Hippocampal formation (tissue), 2 donors: ENCODE results near the gene ST8SIA2.

Experiments used
- DNase-seq, 2 donors: peaks; one replicate each; lab custom pipeline; 2025; lab: John Stamatoyannopoulos, UW

The ST8SIA2 gene

DNA sequence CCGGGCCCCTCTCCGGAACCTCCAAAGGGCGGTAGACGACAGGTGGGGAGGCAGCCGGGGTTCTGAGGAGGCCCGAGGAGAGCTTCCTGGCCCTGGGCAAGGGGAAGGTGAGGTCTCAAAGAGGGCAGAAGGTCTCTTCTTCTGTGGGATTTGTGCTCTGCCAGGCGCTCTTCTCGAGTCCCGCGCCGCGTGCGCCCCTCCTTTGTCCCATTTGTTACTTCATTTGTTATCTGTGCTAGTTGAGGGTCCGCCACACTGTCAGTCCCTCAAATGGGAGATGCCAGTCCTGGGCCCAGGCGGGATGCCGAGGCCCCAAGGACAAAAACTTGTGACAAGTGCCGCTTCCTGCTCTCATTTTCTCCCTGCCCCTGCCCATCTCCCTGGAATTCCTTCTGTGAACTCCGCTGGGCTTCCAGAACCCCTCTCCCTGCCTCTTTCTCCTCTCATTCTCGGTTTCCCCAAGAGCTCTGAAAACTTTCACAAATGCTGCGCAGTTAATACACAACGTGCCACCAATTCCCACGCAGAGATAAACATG is 1.5 kb downstream of the ST8SIA2 start:
- DNase-seq: no peak

DNA sequence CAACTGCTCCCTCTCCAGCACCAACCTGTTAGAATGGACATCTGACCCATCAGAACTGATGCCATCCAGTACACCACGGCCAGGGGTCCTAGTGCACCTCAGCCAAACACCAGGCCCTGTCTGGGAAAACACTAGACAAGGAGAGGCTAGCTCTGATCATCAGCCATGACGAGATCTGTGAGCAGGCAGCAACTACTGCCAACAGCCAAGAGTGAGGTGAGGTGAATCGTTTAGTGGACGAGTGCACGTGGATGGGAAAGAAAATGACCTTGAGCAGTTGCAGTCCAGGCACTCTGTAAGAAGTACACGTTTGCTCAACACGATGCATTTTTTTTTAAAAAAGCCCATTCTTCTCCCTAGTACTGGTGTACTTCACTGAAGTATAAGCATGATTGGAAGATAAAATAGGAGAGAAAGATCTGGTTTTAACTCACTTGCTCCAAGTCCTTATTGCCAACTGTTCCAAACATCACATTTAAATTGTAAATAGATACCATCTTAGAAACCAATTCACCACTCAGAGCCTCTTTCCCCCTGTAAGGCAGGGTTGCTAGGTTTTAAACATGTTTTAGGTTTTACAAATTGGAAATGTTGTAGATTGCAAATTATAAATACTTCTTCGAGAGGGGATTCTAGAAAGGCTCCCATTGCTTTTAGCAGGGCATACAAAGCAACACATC is 5.7 kb downstream of the ST8SIA2 start:
- DNase-seq: no peak

DNA sequence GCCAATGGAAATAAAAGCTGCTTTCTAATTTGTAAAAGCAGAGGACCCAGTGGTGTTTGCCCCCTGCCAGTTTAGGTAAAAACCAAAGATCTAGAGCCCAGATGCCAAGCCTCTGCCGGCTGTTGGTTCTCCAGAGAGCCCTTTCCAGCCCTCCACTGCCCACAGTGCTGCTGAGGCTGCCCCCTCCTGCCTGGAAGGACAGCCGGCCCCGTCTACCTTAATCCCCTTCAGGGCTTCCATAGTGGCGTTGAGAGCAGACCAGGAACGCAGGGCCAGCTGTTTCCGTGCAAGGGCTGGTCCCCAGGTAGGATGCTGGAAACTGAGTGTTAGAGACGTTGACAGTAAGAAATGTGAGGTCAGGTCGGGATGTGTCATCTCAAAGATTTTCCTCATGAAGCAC is 6.9 kb downstream of the ST8SIA2 start:
- DNase-seq: no peak

DNA sequence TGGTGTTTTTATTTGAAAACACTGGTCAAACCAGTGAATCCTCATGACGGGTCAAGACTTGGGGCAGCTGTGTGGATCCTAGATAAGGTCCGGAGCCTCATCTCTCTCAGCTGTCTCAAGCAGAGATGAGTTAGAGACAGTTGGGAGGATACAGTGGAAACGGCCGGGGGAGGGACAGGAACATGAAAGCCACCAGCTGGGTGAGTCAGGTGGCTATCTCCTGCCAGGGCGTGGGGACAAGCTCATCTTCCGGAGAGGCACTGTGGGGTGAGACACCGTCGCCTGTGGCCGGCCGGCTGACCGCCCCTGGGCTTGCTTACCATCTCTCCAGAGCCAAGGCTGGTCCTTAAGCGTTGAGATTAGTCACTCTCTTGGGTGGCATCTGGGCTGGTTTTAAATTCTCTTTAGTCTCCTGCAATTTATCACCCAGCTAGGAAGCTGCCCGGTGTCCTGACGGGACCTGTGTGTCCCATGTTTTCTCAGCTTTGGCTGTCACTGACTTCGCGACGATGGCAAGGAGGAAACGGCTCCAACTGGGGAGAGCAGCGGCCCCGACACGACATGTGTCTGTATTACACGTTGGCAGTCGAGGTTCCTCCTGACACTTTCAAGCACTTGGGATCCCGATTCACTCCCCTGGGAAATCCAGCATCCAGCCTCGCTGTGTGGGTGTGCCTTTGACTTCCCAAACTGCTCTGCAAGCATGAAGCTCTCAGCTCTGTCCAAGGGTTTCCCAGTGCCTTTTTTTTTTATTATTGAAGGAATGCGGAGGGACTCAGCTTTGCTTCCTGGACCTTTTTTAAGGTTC is 7.5 kb downstream of the ST8SIA2 start:
- DNase-seq: no peak

DNA sequence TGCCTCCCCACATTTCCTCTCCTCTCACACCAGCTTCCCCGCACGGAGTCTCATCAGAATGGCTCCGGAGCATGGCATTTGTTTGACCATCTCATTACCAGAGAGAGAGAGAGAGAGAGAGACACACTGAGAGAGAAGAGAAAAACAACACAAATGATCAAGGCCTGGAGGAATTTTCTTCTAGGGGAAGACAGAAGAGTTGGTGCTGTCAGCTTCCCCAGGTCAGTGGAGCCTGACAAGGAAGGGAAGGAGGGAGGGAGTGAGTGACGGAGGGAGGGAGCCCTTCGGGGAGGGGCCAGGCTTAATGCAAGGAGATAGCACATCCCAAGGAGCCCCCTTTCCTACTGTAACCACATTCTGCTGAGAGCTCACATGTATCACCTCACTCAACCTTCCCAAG is 9.1 kb downstream of the ST8SIA2 start:
- DNase-seq: no peak

DNA sequence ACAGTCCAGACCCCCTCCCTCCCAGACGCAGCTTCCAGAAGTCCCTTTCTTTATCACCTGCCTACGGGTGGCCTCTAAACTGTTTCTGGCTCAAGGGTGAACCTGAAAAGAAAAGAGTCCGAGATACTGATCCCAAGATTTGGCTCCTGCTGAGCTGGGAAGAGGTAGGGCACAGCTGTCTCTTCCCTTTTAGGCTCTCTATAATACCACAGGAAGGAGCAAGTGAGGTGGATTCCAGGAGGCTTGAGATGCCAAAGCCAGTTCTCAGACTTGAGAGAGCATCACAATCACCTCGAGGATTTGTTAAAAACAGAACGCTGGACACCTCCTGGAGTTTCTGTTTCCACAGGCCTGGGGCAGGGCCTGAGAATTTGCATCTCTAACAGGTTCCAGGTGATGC is 12.3 kb downstream of the ST8SIA2 start:
- no peak for DNase-seq

DNA sequence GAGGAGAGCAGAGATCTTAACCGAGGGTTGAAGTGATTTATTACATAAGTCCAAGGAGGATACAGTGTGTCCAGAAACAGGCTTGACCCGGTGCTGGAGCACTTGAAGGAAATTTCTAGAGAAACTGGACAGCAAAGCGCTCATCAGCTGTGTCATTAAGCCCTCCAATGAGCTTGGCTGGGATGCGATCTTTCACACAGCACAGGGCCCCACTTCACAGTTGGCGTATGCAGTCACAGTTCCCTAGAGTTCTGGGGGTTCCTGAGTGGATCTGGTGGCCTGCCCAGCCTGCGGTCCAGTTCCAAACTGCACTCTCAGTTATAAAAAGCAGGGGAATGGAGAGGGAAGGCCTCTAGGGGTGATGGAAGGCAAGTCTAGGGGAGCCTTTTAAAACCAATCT is 13.6 kb downstream of the ST8SIA2 start:
- DNase-seq: no peak

DNA sequence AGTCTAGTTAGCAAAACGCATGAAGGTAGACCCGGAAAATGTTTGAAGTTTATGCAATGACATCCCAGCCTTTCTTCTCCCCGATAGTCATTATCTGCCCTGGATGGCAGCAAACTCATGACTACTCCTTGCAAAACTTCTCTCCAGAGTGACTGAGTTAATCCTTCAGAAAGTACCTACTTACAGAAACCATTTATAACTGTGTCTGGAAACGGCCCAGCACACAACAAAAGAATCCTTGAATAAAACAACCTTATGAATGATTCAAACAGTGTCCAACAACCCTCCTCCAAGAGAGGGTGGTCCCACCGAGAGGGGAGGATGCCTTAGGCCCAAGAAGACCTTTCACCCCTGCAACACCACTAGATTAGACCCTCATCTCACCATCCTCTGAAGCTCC is 14.2 kb downstream of the ST8SIA2 start:
- DNase-seq: no peak

DNA sequence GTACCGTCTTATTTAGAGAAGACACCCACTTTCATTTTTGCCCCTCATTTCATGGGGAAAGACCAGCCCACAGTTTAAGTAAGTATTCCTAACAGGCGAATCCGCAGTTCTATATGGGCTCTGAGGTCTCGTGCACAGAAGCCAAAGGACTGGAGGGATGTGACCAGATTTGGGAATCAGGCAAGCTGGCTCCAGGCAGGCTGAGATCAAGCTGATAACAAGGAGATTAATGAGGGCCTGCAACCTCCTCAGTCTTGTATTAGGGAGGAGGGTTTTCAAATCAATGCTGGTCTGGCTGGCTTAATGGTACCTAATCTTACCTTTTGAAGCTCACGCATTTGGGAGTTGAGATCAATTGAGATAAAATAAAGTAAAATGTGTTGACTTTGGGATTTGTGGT is 15.3 kb downstream of the ST8SIA2 start:
- no peak for DNase-seq

DNA sequence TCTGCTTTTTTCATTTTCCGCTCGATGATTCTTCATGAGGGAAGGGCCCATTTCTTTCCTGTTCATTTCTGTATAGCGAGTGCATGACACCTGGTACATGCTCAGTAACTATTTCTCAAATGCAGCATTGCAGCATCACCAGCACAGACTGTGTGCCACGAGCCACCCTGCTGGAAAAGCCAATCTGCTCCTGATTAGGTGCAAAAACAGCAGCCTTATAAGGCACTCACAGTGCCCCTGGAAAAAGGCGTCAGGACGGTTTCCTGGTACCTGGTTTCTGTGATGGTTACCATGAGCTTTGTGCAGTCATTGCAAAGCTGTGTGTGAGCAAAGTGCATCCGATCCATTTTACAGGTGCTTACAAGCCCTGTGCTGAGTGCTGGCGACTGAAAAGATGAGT is 15.8 kb downstream of the ST8SIA2 start:
- no peak for DNase-seq

DNA sequence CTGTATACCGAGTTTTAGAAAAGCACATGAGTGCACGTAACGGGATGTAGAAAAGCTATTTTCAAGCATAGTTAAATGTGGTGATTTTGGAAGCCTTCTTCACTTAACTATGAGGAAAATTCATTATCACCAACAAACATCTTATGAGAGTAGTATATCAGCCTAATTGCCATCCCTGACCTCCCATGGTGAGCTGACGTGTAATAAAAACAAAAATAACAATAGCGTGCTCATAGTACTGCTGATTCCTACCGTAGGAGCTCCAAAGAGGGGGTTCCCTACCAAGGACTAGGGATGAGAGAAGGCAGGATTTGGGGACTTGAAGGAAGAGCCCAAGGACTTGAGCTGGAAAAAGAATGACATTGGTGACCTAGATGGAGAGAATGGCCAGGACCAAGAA is 16.9 kb downstream of the ST8SIA2 start:
- no peak for DNase-seq

DNA sequence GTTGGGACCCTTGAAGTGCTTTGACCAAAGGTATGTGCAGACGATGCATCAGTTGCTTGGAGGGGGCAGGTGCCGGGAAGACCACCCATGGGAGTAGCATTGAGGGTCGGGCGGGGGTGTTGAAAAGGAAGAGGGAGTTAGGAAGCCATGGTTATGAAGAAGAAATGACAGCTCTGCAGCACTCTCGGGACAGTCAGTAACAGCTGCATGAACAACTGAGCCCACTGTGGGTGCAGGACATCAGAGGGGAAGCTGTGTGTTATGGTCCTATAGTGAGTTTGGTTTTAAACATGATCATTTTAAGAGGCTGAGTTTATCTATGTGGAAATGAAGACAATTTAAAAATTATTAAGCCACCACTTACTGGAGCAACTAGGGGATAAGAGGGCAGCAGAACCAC is 17.6 kb downstream of the ST8SIA2 start:
- no peak for DNase-seq

DNA sequence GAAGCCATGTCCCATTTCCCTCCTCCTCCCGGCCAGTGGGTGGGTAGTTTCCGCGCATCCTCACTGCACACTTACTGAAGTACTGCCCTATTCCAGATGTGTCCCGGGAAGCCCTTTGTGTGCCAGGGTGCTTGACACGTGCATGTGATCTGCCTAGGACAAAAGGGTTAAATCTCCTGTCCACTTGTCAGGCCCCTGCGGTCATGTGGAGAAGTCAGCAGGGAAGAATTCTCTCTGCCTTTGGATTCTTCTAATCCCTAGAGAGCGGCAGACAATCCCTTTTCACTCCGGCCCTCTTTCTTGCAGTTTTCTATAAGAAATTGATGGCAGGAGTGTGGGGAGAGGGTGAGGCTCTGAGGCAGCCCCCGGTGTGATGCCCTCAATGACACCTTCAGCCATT is 19.8 kb downstream of the ST8SIA2 start:
- no peak for DNase-seq

DNA sequence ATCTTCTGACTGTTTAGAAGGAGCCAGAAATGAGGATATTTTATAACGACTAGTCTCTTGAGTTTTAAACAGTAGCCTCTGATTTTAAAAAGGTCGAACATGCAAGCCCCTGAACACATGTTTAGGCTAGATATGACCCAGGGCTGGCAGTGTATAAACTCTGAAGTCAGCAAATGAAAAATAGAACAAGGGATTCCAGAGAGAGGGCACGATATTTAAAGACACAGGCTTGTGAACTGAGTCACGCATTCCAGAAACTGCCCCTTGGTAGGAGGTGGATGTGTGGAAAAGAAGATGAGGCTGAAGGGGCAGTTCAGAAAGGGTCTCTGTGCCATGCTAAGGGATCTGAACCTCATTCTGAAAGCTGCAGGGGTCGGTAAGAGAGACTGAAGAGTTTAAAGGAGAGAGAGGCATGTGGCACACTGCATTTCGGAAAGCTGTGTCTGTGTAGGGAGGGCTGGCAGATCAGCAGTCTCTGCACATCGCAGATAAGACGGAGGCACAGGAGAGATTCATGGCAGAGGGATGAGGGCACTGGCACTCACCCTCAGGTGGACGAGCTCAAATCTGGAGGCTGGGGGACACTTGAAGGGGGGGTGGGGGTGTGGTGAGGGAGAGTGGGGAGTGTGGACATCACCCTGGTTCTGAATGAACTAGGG is 22.1 kb downstream of the ST8SIA2 start:
- no peak for DNase-seq

DNA sequence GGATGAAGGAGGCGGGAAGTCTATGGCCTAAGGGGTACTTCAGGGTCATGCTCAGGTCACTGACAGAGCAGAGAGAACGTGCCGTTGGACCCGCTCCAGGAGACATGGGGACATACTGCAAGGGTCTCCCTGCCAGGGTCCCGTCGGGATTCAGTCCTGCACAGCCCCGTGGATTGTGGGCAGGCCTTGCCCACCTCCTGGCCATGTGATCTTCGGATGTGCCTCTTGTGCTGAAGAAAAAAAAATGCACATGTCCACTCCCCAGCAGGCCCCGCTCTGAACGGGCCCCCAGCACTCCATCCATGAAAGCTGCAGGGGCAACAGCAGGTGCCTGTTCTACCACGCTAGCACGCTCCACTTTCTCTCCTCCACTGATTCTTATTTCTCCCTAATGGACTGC is 22.9 kb downstream of the ST8SIA2 start:
- DNase-seq: no peak

DNA sequence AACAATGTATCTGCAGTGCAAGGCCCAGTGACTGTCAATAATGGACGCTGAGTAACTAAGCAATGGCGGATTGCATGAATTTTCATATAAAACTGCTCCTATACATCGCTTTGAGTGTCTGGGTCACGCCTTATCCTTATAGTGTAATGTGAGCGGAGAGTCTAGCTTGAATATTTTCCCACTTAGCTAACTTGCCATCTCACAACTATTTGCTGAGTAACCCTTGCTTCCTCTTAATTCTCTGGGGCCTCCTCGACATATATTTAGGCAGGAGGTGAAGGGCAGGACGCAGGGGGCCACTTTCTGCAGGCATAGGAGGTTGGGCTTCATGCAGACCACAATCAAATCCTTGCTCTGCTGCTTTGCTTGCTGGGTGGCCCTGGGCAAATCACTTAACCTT is 24.0 kb downstream of the ST8SIA2 start:
- no peak for DNase-seq

DNA sequence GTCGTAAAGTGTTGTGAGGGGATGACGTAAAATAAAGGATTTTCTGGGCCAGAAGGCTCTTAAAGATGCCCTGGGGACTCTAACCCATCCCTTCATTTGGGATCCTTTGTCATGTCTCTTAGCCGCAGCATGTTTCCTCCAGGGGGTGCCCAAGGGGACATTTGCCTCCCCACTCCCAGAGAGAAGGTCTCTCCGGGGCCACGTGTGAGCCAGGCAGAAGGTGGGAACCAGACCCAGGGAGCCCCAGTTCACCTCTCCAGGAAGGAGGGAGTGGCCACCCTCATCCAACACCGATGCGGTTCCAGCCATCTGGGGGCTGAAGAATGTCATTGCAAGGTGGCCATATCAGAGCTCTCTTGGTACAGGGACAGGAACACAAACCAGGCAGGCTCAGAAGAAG is 25.2 kb downstream of the ST8SIA2 start:
- DNase-seq: no peak

DNA sequence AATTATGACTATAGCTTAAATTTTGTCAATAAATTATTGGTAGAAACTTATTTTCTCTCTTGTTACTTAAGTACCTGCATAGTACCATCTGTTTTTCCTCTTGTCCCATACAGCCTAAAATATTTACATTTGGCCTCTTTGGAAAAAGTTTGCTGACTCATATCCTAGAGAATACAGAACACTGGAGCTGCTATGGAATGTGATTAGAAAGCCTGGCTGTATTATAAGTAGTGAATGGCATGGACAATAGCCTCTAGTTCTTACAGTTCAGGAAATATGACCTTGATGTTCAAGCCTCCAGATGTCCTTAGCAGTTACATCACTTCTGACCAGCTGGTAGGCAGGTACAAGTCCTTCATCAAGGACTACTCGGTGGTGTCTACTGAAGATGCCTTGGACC is 28.3 kb downstream of the ST8SIA2 start:
- no peak for DNase-seq

DNA sequence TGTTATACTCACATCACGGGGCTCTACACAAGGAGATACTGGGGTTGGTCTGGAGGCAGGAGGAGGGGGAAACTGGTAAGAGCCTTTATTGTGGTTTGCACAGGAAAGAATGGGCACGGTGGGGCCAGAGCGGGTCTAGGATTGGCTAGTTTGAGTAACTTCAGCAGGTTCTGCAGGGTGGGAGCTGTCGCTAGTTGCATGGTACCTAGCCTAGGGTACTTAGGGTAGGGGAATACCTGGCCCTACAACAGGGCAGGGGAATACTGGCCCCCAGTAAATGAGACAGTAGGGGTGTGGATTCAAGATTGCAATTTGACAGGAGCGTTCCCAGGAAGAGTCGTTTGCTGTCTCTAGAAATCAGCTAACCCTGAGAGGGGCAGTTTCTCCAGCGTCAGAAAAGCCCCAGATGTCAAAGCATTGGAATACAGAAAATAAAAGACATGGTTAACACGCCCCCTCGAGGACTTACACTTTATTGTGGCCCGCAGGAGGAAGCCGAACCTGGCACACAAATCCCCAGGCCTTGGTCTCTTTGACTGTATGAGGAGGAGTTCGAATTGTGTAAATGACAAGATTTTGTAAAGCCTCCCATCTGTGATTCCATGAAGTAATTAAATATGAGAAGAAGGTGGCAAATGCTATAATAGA is 32.0 kb downstream of the ST8SIA2 start:
- no peak for DNase-seq

DNA sequence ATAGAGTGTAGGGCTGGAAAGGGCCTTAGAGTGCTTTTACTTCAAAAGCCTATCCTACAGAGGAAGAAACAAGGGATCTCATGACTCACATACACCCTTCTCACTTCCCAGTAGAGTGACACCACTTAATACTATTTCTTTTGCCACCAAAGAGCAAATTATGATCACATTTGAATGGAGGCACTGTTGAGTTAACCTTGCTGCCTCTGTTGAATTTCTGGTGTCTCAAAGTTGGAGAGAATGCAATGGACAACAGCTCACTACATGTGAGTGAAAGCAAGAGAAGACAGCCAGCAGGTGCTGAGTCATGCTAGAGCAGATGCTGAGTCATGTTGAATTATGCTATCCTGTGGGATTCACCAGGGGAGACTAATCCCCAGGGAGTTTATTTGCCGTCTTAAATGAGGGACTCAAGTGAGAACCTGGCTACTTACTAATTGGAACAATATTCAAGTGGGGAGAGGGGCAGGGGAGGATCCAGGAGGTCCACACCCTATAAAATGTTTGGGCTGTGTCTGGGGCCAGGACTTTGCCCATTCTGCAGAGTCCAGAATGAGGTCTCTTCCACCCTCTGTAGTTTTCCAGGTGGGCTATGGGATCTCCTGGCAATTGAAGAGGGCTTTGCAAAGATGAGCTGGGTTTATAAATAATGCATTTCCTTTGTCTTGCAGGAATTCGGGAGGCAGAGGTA is 35.8 kb downstream of the ST8SIA2 start:
- DNase-seq: no peak

DNA sequence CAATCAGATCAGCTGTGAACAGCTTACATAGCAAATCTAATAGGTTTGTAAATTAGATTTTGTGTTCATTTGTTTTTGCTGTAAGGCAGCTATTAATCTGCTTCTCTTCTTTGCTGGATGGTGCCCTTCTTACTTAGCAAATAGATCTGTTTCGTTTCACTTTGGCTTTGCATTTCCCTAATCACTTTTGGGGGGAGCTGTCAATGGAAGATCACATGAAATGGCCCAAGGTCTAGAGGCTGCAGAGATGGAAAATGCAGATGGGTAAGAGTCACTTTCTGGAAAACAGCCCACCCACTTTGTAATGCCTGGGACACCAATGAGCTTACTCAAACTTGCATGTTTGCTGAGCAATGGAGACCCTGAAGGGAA is 36.4 kb downstream of the ST8SIA2 start:
- DNase-seq: no peak

DNA sequence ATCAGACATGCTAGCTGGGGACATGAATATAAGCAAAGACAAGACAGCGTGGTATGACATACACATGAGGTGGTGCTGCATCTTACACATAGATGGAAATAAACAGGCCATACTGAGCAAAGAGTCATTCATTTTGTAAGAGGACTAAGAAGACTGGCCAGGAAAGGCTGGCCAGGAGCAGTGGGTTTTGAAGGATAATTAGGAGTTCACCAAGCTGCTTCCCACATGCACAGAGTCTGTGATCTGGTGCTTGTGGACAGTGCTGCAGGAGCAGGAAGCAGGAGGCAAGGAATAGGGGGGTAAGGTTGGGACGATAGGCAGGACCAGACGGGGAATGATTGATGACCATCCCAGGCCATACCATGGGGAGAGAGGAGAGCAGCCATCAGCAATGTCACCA is 41.5 kb downstream of the ST8SIA2 start:
- no peak for DNase-seq
